ENCODE measurements around the gene CEP162. TPM values are rescaled to one million over a fixed set of nuclear protein-coding genes. Genes with fewer than 3 reads are reported as not detected.

Gene CEP162
- total RNA-seq, 2 donors from 2014 or later, result 6.3 to 9.7 TPM

- Histone ChIP-seq H3K9me3 (no peaks in the 10 kb centered on the region), H3K4me1 (ENCODE audit: control insufficient read depth in 1 of 2, low read depth in 2 of 2) (peaks cover 0 to 2% of the 10 kb centered on the region in 2 donors), H3K4me3 (no peak overlapping the region), H3K27me3 (replicated peaks; ENCODE audit: insufficient read depth) (no peaks in the 10 kb centered on the region), H3K36me3 (no peaks in the 10 kb centered on the region), H3K27ac (no peak overlapping the region)
- no peak for ATAC-seq (ENCODE audit: insufficient number of reproducible peaks, low FRiP score, low read depth)
- DNase-seq (ENCODE audit: low spot score), result no peak
- TF ChIP-seq CTCF (IDR thresholded peaks at IDR 0.05), result no peak
Observed at GRCh38 chr6:84271061-84271716, 43.7 kb upstream of the CEP162 start.

- Histone ChIP-seq H3K36me3 (no peaks in the 10 kb centered on the region), H3K4me1 (ENCODE audit: control insufficient read depth in 1 of 2, low read depth in 2 of 2) (peaks cover 0 to 2% of the 10 kb centered on the region in 2 donors), H3K27ac (no peak overlapping the region), H3K27me3 (replicated peaks; ENCODE audit: insufficient read depth) (no peaks in the 10 kb centered on the region), H3K4me3 (no peak overlapping the region), H3K9me3 (no peaks in the 10 kb centered on the region)
- ATAC-seq (ENCODE audit: insufficient number of reproducible peaks, low FRiP score, low read depth), result peak; percentile 47
- TF ChIP-seq CTCF (IDR thresholded peaks at IDR 0.05), result no peak
- DNase-seq (ENCODE audit: low spot score), result no peak
Observed at GRCh38 chr6:84269947-84270733, 42.7 kb upstream of the CEP162 start.

GRCh38 chr6:84268781-84269180 is 41.3 kb upstream of the CEP162 start:
- TF ChIP-seq CTCF (IDR thresholded peaks at IDR 0.05), result no peak
- Histone ChIP-seq H3K27me3 (replicated peaks; ENCODE audit: insufficient read depth) (no peaks in the 10 kb centered on the region), H3K4me3 (no peak overlapping the region), H3K4me1 (ENCODE audit: control insufficient read depth in 1 of 2, low read depth in 2 of 2) (peaks cover 0 to 2% of the 10 kb centered on the region in 2 donors), H3K27ac (no peak overlapping the region), H3K36me3 (no peaks in the 10 kb centered on the region), H3K9me3 (no peaks in the 10 kb centered on the region)
- no peak for ATAC-seq (ENCODE audit: insufficient number of reproducible peaks, low FRiP score, low read depth)
- no peak for DNase-seq (ENCODE audit: low spot score)

- Histone ChIP-seq H3K36me3 (no peaks in the 10 kb centered on the region), H3K4me1 (ENCODE audit: control insufficient read depth in 1 of 2, low read depth in 2 of 2) (no peaks in the 10 kb centered on the region), H3K27ac (no peak overlapping the region), H3K4me3 (no peak overlapping the region), H3K9me3 (no peaks in the 10 kb centered on the region), H3K27me3 (replicated peaks; ENCODE audit: insufficient read depth) (no peaks in the 10 kb centered on the region)
- no peak for TF ChIP-seq CTCF (IDR thresholded peaks at IDR 0.05)
- ATAC-seq (ENCODE audit: insufficient number of reproducible peaks, low FRiP score, low read depth) (no peak), DNase-seq (ENCODE audit: low spot score) (no peak)
Observed at GRCh38 chr6:84263557-84263956, 36.1 kb upstream of the CEP162 start.

- Histone ChIP-seq H3K4me1 (ENCODE audit: control insufficient read depth in 1 of 2, low read depth in 2 of 2) (peaks cover 3 to 15% of the 10 kb centered on the region in 2 donors), H3K36me3 (no peaks in the 10 kb centered on the region), H3K27ac (no peak overlapping the region), H3K4me3 (no peak overlapping the region), H3K9me3 (no peaks in the 10 kb centered on the region), H3K27me3 (replicated peaks; ENCODE audit: insufficient read depth) (no peaks in the 10 kb centered on the region)
- no peak for DNase-seq (ENCODE audit: low spot score)
- no peak for TF ChIP-seq CTCF (IDR thresholded peaks at IDR 0.05)
- no peak for ATAC-seq (ENCODE audit: insufficient number of reproducible peaks, low FRiP score, low read depth)
Observed at GRCh38 chr6:84260926-84261325, 33.5 kb upstream of the CEP162 start.

All from thoracic aorta (tissue), 2 donors.